SK-N-MC (cell line): ENCODE data around the gene LHX5.

Experiments used
- DNase-seq: peaks from one replicate; pipeline ENCODE4 v3.0.0-alpha.2; 2011; ENCODE audit warnings: low read depth, low spot score
- H3K27ac ChIP-seq: fragments of 200-600 bp; sonication (generic); 2 replicates; pipeline ENCODE4 v1.5.1; 2016; ENCODE audit warnings: mixed run types
- H3K36me3 ChIP-seq: fragments of 200-600 bp; sonication (generic); 2 replicates; pipeline ENCODE4 v1.6.1; 2017; ENCODE audit warnings: antibody characterized with exemption, low read length, mixed read lengths; ENCODE audit not compliant: insufficient read depth
- H3K4me3 ChIP-seq: fragments of 200-600 bp; sonication (generic); 2 replicates; pipeline ENCODE4 v1.5.1; 2016
- H3K9ac ChIP-seq: fragments of 200-600 bp; sonication (generic); 2 replicates; pipeline ENCODE4 v1.8.0; 2017; ENCODE audit warnings: mixed run types, mixed read lengths; ENCODE audit not compliant: insufficient read length
- H3K9me3 ChIP-seq: fragments of 200-600 bp; sonication (generic); 2 replicates; pipeline ENCODE4 v1.6.1; 2017; ENCODE audit warnings: low read depth, mild to moderate bottlenecking, antibody characterized with exemption, low read length, moderate library complexity, mixed read lengths
- EZH2 ChIP-seq: fragments of 200-600 bp; sonication (generic); IDR thresholded peaks from one replicate; pipeline ENCODE4 v1.6.1; 2017; ENCODE audit warnings: antibody characterized with exemption
- FOXP2 ChIP-seq: optimal IDR thresholded peaks from 2 replicates; pipeline ENCODE3; 2011; ENCODE audit warnings: mild to moderate bottlenecking, moderate library complexity; ENCODE audit not compliant: insufficient read depth; ENCODE audit errors: extremely low read length, control extremely low read depth
- POLR2AphosphoS5 ChIP-seq: IDR thresholded peaks from 2 replicates; pipeline ENCODE4 v1.6.1; 2012; ENCODE audit warnings: mild to moderate bottlenecking, low read depth, low read length, borderline replicate concordance

The LHX5 gene

DNA sequence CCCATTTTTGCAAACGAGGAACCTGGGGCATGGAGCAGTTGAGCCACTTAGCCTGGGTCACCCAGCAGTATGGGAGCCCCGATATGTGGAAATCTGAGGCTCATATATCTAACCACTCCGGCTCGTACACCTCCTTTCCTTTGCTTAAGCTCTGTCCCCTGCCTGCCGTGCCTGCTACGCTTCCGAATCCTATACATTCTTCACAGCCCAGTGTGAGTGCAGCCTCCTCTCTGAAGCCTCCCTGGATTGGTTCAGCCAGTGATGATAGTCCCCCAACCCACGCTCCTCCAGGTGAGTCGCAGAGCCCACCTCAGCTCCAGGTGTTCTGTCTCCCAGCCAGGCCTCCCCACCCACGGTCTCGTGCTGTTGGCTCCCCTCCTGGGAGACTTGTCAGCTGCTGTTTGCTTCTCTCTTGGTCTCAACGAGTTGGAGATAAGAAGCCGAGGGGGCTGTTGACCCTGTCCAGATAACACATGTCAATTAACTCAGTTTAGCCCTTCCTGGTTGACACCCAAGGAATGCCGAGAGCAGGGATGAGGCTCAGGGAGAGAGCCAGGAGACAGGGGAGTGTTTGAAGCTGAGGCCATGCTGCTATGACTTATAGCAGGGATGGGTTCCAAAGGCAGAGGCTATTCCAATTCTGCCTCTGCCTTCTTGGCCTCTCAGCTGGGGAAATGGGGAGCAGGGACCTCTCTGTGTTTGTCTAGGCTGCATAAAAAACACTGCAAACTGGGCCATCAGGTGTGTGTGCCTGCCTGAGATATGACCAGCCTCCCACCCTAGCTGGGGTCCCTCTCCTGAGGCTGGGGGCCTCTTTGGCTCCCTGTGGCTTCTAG, 30.5 kb downstream of the LHX5 start:
- H3K36me3 ChIP-seq, result no peaks in the 10 kb centered on the region
- TF ChIP-seq FOXP2, result no peak
- no peak for TF ChIP-seq POLR2AphosphoS5
- no peak for TF ChIP-seq EZH2
- H3K4me3 ChIP-seq, result no peak overlapping the region
- H3K27ac ChIP-seq, result no peak overlapping the region
- no peak for DNase-seq
- H3K9me3 ChIP-seq, result no peaks in the 10 kb centered on the region
- no peak overlapping the region for H3K9ac ChIP-seq

GRCh38 chr12:113440336-113440735, 31.3 kb downstream of the LHX5 start:
- Histone ChIP-seq H3K36me3 (no peaks in the 10 kb centered on the region), H3K4me3 (no peak overlapping the region), H3K9me3 (no peaks in the 10 kb centered on the region), H3K27ac (no peak overlapping the region), H3K9ac (no peak overlapping the region)
- no peak for DNase-seq
- no peak for TF ChIP-seq EZH2
- no peak for TF ChIP-seq FOXP2
- no peak for TF ChIP-seq POLR2AphosphoS5

DNA sequence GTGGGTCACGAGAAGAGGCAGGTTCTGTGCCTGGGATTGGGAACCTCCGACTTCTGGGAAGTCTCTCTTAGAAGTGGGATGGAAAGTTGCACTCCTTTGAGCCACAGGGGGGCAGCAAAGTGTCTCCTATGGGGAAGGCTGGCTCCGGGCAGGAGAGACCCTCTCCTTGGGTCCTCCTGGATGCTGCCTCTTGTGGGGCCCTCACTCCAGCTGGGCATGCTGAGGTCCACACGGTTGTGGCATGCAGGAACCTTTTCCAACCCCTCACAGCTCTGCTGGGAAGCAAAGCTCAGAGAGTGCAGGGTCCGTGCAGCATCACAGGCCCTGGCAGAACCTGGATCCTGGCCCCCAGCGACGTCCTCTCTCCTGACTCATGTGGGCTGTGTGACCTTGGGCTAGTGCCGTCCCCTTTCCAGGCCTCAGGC, 32.1 kb downstream of the LHX5 start:
- Histone ChIP-seq H3K27ac (no peak overlapping the region), H3K36me3 (no peaks in the 10 kb centered on the region), H3K4me3 (no peak overlapping the region), H3K9me3 (no peaks in the 10 kb centered on the region), H3K9ac (no peak overlapping the region)
- TF ChIP-seq EZH2 (no peak), FOXP2 (no peak), POLR2AphosphoS5 (no peak)
- no peak for DNase-seq

GRCh38 chr12:113439301-113439597, 32.4 kb downstream of the LHX5 start:
- Histone ChIP-seq H3K36me3 (no peaks in the 10 kb centered on the region), H3K27ac (no peak overlapping the region), H3K9ac (no peak overlapping the region), H3K9me3 (no peaks in the 10 kb centered on the region), H3K4me3 (no peak overlapping the region)
- no peak for DNase-seq
- TF ChIP-seq EZH2, result no peak
- no peak for TF ChIP-seq POLR2AphosphoS5
- no peak for TF ChIP-seq FOXP2

- no peak overlapping the region for H3K4me3 ChIP-seq
- TF ChIP-seq FOXP2 (no peak), POLR2AphosphoS5 (no peak), EZH2 (no peak)
These were observed 33.0 kb downstream of the LHX5 start for GRCh38 chr12:113438523-113439300.

DNA sequence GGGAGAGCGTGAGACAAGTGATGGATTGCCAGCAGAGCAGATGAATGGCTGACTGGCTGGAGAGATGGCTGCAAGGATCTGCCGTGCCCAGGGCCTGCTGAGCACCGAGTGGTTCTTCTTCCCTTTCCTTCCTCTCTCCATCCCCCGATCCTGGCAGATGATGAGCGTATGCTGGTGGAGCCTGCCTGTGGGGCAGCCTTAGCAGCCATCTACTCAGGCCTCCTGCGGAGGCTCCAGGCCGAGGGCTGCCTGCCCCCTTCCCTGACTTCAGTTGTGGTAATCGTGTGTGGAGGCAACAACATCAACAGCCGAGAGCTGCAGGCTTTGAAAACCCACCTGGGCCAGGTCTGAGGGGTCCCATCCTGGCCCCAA, 34.0 kb downstream of the LHX5 start:
- TF ChIP-seq POLR2AphosphoS5 (no peak), EZH2 (no peak), FOXP2 (no peak)
- Histone ChIP-seq H3K27ac (no peak overlapping the region), H3K4me3 (no peak overlapping the region), H3K36me3 (no peaks in the 10 kb centered on the region), H3K9me3 (no peaks in the 10 kb centered on the region), H3K9ac (no peak overlapping the region)
- no peak for DNase-seq

More at GRCh38 chr12:113438523-113439300, 33.0 kb downstream of the LHX5 start:
- DNase-seq, result no peak
- no peak overlapping the region for H3K9ac ChIP-seq
- H3K9me3 ChIP-seq, result no peaks in the 10 kb centered on the region
- H3K36me3 ChIP-seq, result no peaks in the 10 kb centered on the region
- no peak overlapping the region for H3K27ac ChIP-seq

DNA sequence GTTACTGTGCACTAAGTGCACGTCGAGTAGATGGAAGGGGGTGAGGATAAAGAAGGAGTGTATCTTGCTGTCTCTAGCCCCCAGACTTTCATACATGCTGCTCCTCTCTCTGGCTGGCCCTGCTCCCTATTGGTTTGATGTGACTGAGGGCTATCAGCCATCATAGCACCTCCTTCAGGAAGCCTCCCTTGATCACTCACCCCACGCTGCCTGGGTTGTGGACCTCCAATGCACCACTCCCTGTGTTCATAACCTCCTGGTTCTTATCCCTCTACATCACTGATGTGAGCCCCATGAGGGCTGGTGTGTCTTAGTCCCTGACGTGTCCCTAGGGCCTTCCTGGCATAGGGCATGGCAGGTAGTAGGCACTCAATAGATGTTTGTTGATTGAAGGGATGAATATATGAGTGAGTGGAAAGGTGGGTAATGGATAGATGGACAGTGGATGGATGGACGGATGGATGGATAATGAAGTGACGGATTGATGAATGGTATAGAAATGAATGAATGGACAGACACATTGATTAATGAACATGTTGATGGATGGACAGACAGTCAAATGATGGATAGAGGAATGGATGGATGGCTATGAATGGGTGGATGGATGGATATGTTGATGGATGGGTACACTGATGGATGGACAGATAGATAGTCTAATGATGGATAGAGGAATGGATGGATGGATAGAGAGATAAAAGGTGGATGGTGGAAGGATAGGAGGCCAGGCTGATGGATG, 34.5 kb downstream of the LHX5 start:
- Histone ChIP-seq H3K9me3 (no peaks in the 10 kb centered on the region), H3K36me3 (no peaks in the 10 kb centered on the region), H3K9ac (no peak overlapping the region), H3K27ac (no peak overlapping the region), H3K4me3 (no peak overlapping the region)
- TF ChIP-seq EZH2 (no peak), POLR2AphosphoS5 (no peak), FOXP2 (no peak)
- DNase-seq, result no peak

GRCh38 chr12:113436586-113436985, 35.1 kb downstream of the LHX5 start:
- TF ChIP-seq POLR2AphosphoS5, result no peak
- Histone ChIP-seq H3K4me3 (no peak overlapping the region), H3K27ac (no peak overlapping the region), H3K36me3 (no peaks in the 10 kb centered on the region), H3K9ac (no peak overlapping the region), H3K9me3 (no peaks in the 10 kb centered on the region)
- no peak for DNase-seq
